Gastrocnemius medialis (tissue), 4 donors: ENCODE measurements around the gene ANAPC16.

Experiments
- POLR2A ChIP-seq, 2 donors: fragments of 450-650 bp; IDR thresholded peaks; one replicate each; pipeline ENCODE4 v1.6.1; 2017; ENCODE audit warnings: antibody characterized with exemption in 2 of 2, mild to moderate bottlenecking in 2 of 2, moderate library complexity in 2 of 2
- TF ChIP-seq, protein P1 (sequence below), 5 experiments: fragments of 450-650 bp in 3 of 5; fragments of 200-600 bp in 2 of 5; sonication (generic) in 2 of 5; IDR thresholded peaks in 4 of 5; conservative IDR thresholded peaks in 1 of 5; 1 replicate in 4 of 5; 2 replicates in 1 of 5; pipeline ENCODE4 v1.5.1; 2016 to 2019; ENCODE audit warnings: antibody characterized with exemption in 5 of 5, mild to moderate bottlenecking in 3 of 5, moderate library complexity in 3 of 5

DNA sequence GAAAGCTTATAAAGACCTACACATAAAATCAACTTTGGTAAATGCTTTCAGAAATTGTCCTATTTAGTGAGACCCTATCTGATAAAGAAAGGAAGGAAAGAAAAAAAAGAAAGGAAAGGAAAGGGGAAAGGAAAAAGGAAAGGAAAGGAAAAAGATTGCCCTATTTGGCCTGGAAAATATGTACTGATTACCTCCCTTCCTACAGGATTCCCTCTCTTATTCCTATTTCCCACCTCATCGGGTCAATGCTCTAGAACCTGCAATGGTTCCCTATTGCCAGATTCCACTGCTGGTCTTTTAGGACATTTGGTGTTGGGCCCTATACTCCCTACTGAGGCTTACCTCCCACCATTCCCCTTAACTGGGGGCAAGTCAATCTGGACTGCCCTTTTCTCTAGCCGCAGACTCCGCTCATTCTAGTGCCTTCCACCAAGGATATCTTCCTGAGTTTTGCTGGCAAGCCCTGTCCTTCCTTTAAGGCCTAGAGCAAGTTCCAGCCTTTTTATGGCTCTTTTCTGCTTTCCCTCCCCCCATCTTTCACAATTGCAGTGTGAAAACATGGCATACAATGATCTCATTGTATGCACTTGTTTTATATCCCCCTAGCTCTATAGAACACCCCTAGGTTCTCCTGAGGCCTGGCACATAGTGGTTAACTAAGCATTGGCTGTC lies 62.3 kb downstream of the ANAPC16 start:
- TF ChIP-seq, protein P1, sequence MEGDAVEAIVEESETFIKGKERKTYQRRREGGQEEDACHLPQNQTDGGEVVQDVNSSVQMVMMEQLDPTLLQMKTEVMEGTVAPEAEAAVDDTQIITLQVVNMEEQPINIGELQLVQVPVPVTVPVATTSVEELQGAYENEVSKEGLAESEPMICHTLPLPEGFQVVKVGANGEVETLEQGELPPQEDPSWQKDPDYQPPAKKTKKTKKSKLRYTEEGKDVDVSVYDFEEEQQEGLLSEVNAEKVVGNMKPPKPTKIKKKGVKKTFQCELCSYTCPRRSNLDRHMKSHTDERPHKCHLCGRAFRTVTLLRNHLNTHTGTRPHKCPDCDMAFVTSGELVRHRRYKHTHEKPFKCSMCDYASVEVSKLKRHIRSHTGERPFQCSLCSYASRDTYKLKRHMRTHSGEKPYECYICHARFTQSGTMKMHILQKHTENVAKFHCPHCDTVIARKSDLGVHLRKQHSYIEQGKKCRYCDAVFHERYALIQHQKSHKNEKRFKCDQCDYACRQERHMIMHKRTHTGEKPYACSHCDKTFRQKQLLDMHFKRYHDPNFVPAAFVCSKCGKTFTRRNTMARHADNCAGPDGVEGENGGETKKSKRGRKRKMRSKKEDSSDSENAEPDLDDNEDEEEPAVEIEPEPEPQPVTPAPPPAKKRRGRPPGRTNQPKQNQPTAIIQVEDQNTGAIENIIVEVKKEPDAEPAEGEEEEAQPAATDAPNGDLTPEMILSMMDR (IDR thresholded peaks at IDR 0.05 in 4 of 5, conservative IDR thresholded peaks at IDR 0.05 in 1 of 5), result no peak
- peak in 1 of 2 donors; percentile 3 for TF ChIP-seq POLR2A (IDR thresholded peaks at IDR 0.05)
